ENCODE results near the gene FGF11.
"Not testable (repeated sequence)": the region's sequence is repeated elsewhere in the genome, so short reads cannot be mapped to it uniquely, and the experiment has no call there.

FGF11 gene

GRCh38 chr17:7464081-7464480 lies 24.8 kb downstream of the FGF11 start:
- no peak for DNase-seq

- DNase-seq = no peak
Measured at GRCh38 chr17:7465597-7466275, 26.4 kb downstream of the FGF11 start.

GRCh38 chr17:7466318-7466638 lies 27.0 kb downstream of the FGF11 start:
- DNase-seq = no peak

GRCh38 chr17:7466639-7467341 lies 27.5 kb downstream of the FGF11 start:
- DNase-seq = no peak

GRCh38 chr17:7467498-7467897 lies 28.2 kb downstream of the FGF11 start:
- DNase-seq = no peak

- DNase-seq = no peak
Measured at GRCh38 chr17:7468290-7468689, 29.0 kb downstream of the FGF11 start.

- no peak for DNase-seq
Measured at GRCh38 chr17:7468804-7469389, 29.6 kb downstream of the FGF11 start.

- DNase-seq = not testable (repeated sequence)
Measured at GRCh38 chr17:7469843-7470242, 30.5 kb downstream of the FGF11 start.

- DNase-seq = not testable (repeated sequence)
Measured at GRCh38 chr17:7470457-7470973, 31.2 kb downstream of the FGF11 start.

GRCh38 chr17:7471729-7472128 lies 32.4 kb downstream of the FGF11 start:
- no peak for DNase-seq

GRCh38 chr17:7474767-7475166 lies 35.5 kb downstream of the FGF11 start:
- not testable (repeated sequence) for DNase-seq

- DNase-seq = no peak
Measured at GRCh38 chr17:7475764-7476422, 36.6 kb downstream of the FGF11 start.

- no peak for DNase-seq
Measured at GRCh38 chr17:7476494-7476893, 37.2 kb downstream of the FGF11 start.

- no peak for DNase-seq
Measured at GRCh38 chr17:7476951-7477350, 37.6 kb downstream of the FGF11 start.

- DNase-seq = peak; percentile 53
Measured at GRCh38 chr17:7477392-7478275, 38.3 kb downstream of the FGF11 start.

- DNase-seq = no peak
Measured at GRCh38 chr17:7478276-7479212, 39.2 kb downstream of the FGF11 start.

- no peak for DNase-seq
Measured at GRCh38 chr17:7479213-7480088, 40.1 kb downstream of the FGF11 start, which contains the start of gene ZBTB4. Gene ZBTB4, minus strand, starts transcription at chr17:7479631. Its CDS starts 12,830 bp downstream, at chr17:7466801.

GRCh38 chr17:7480089-7480384 lies 40.7 kb downstream of the FGF11 start:
- no peak for DNase-seq

- not testable (repeated sequence) for DNase-seq
Measured at GRCh38 chr17:7481275-7481674, 42.0 kb downstream of the FGF11 start, which contains the start of gene SLC35G6. Gene SLC35G6, plus strand, starts transcription at chr17:7481446. Its CDS starts 71 bp downstream, at chr17:7481517.
